SW 1271 (cell line): Measurements from ENCODE around the gene EFNA3.

Source experiments
- DNase-seq, 2 experiments: peaks; one replicate each; lab custom pipeline; 2025; lab: John Stamatoyannopoulos, UW

EFNA3 gene

GRCh38 chr1:155068599-155068998, 10.0 kb upstream of the EFNA3 start:
- DNase-seq, result no peak

GRCh38 chr1:155069551-155070157, 9.0 kb upstream of the EFNA3 start:
- no peak for DNase-seq

GRCh38 chr1:155070158-155070621, 8.4 kb upstream of the EFNA3 start:
- no peak for DNase-seq

- DNase-seq, result no peak
Observed at GRCh38 chr1:155070721-155071569, 7.7 kb upstream of the EFNA3 start.

GRCh38 chr1:155071701-155072100, 6.9 kb upstream of the EFNA3 start:
- no peak for DNase-seq

GRCh38 chr1:155072531-155073289, 5.9 kb upstream of the EFNA3 start:
- no peak for DNase-seq

- DNase-seq, result no peak
Observed at GRCh38 chr1:155073377-155074242, 5.0 kb upstream of the EFNA3 start.

GRCh38 chr1:155075535-155075934, 3.1 kb upstream of the EFNA3 start:
- no peak for DNase-seq

GRCh38 chr1:155076371-155076770, 2.3 kb upstream of the EFNA3 start:
- DNase-seq, result no peak

GRCh38 chr1:155077346-155077745, 1.3 kb upstream of the EFNA3 start:
- no peak for DNase-seq

GRCh38 chr1:155077758-155078445, 735 bp upstream of the EFNA3 start:
- DNase-seq, result no peak

- no peak for DNase-seq
Observed at GRCh38 chr1:155079210-155079486, 511 bp downstream of the EFNA3 start.

- no peak for DNase-seq
Observed at GRCh38 chr1:155079487-155080311, 1.1 kb downstream of the EFNA3 start.

- DNase-seq, result no peak
Observed at GRCh38 chr1:155080312-155081228, 1.9 kb downstream of the EFNA3 start.

- DNase-seq, result no peak
Observed at GRCh38 chr1:155081472-155082300, 3.0 kb downstream of the EFNA3 start.

- no peak for DNase-seq
Observed at GRCh38 chr1:155082301-155083051, 3.8 kb downstream of the EFNA3 start.

GRCh38 chr1:155083052-155083541, 4.5 kb downstream of the EFNA3 start:
- no peak for DNase-seq
